Sigmoid colon (tissue), 4 donors: Measurements from ENCODE around the gene CWC27.

Source experiments
- EP300 ChIP-seq, 4 donors: sonication (generic); formaldehyde crosslinking; IDR thresholded peaks; one replicate each; pipeline ENCODE4 v1.6.1; 2017; ENCODE audit warnings: antibody characterized with exemption in 4 of 4
- POLR2A ChIP-seq, 2 donors: fragments of 450-650 bp; IDR thresholded peaks; one replicate each; pipeline ENCODE4 v1.6.1; 2016; ENCODE audit warnings: antibody characterized with exemption in 2 of 2, mild to moderate bottlenecking in 2 of 2, moderate library complexity in 2 of 2
- TF ChIP-seq, protein P1 (sequence below), 4 experiments: fragments of 450-650 bp in 3 of 4; fragments of 200-600 bp in 1 of 4; IDR thresholded peaks; one replicate each; pipeline ENCODE4 v1.5.1; 2016 to 2019; ENCODE audit warnings: antibody characterized with exemption in 4 of 4, mild to moderate bottlenecking in 3 of 4, moderate library complexity in 2 of 4

DNA sequence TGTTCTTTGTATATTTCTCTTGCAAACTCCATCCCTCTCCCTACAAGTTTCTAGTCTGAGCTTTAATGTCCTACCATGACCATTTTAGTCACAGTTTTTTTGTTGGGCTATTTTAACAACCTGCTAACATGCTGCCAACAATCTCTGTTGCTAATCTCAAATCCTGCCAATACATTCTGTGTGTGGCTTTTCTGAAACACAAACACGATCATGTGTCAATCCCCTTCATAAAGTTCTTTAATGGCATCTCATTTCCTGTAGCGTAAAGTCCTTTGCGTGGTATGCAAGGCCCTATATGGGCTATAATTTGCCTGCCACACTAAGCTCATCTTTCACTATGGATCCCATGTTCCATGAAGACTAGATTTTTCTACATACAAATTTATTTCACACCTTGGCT is 180.6 kb downstream of the CWC27 start:
- no peak for TF ChIP-seq POLR2A (IDR thresholded peaks at IDR 0.05)
- TF ChIP-seq, protein P1, sequence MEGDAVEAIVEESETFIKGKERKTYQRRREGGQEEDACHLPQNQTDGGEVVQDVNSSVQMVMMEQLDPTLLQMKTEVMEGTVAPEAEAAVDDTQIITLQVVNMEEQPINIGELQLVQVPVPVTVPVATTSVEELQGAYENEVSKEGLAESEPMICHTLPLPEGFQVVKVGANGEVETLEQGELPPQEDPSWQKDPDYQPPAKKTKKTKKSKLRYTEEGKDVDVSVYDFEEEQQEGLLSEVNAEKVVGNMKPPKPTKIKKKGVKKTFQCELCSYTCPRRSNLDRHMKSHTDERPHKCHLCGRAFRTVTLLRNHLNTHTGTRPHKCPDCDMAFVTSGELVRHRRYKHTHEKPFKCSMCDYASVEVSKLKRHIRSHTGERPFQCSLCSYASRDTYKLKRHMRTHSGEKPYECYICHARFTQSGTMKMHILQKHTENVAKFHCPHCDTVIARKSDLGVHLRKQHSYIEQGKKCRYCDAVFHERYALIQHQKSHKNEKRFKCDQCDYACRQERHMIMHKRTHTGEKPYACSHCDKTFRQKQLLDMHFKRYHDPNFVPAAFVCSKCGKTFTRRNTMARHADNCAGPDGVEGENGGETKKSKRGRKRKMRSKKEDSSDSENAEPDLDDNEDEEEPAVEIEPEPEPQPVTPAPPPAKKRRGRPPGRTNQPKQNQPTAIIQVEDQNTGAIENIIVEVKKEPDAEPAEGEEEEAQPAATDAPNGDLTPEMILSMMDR (IDR thresholded peaks at IDR 0.05) = no peak
- no peak for TF ChIP-seq EP300 (IDR thresholded peaks at IDR 0.05)
